GM21526 (cell line): ENCODE data around the gene BRD4.
"Not testable (repeated sequence)": the region's sequence is repeated elsewhere in the genome, so short reads cannot be mapped to it uniquely, and the experiment has no call there.

Source experiments
- ATAC-seq: cut with Tn5 transposase; IDR thresholded peaks from one replicate; pipeline ENCODE4 v1.9.1; 2021; ENCODE audit warnings: moderate library complexity; ENCODE audit not compliant: unreplicated experiment, low FRiP score

Gene BRD4

GRCh38 chr19:15363048-15363447 is 30.7 kb upstream of the BRD4 start:
- not testable (repeated sequence) for ATAC-seq

DNA sequence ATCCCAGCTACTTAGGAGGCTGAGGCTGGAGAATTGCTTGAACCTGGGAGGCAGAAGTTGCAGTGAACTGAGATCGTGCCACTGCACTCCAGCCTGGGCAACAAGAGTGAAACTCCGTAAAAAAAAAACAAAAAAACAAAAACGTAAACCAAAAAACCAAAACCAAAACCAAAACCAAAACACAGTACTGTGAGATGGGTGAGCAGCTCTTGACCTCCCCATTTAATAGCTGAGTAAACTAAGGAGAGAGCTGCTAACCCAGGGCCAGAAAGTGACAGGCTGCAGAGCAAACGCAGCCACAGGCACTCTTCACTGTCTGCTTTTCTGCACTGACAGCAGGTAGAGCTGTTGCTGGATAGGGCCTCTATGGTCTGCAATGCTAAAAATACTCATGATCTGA is 27.7 kb upstream of the BRD4 start:
- ATAC-seq, result not testable (repeated sequence)

DNA sequence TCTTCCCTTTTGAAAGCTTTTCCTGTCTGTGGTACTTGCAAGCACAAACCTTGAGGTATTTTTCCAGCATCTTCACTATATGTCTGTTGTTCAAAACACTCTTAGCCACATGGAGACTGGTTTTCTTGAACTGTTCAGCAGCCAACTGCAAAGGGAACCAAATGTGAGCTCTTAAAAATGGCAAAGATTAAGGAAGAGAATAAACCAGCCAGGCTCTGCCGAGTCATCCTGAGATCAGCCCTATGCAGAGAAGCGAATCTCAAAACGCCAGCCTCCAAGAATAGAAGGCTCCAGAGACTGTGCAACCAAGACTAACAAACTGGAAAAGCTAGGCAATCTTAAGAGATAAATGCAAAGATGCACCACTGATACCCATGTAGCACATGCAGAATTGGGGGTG is 26.6 kb upstream of the BRD4 start:
- ATAC-seq, result no peak

DNA sequence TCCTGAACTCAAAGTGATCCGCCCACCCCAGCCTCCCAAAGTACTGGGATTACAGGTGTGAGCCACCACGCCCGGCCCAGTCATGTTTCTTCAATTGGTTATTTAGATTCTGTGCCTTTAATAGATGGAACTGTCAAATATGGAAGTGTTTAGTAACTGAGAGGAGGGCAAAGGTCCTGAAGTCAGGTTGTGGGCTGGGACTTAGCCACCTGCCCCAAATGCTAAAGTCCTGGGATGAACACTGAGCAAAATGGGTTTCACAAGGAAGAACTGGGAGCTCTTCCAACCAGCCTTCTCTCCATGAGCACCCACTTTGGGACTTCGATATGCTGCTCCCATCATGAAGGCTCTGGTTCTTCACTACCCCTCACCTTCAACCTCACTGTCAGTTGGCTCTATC is 25.6 kb upstream of the BRD4 start:
- no peak for ATAC-seq

DNA sequence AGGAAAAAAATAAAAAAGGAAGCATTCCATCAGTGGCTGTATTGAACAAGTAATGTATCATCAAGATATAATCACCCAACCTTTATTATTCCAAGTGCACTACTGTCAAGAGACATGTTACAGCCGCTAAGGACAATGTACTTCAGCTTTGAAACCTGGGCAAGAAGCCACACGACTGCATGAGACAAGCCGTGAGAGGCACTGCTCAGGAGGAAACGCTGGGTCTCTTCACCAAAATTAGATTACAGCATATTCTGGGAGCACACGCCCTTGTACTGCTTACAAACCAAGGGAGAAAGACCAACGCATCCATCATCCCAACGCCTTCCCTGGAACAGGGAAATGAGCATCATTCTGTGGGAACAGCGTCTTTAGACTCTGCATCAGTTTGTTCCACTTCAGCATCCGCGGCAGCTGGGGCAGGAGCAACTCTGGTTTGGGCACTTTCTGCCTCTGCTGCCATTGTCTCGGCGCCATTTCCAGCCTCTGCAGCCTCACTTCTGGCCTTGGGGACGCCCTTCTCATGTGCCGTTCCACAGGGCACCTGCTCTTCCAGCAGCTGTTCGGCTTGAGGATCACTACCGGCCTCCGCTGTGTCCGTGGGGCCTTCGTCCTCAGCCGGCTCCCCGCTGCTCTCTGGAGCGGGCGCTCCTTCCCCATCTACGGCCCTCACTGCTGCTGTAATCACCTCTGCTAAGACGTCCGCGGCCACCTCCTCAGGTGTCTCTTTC is 22.4 kb upstream of the BRD4 start:
- ATAC-seq, result no peak

- no peak for ATAC-seq
Observed at GRCh38 chr19:15353908-15354307, 21.6 kb upstream of the BRD4 start.

DNA sequence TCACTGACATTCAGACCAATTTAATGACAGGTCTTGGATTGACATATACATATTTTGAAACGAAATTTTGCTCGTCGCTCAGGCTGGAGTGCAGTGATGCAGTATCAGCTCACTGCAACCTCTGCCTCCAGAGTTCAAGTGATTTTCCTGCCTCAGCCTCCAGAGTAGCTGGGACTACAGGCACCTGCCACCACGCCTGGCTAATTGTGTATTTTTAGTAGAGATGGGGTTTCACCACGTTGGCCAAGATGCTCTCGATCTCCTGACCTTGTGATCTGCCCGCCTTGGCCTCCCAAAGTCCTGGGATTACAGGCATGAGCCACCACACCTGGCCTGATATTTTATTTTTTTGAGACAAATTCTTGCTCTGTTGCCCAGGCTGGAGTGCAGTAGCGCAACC is 20.2 kb upstream of the BRD4 start:
- ATAC-seq, result not testable (repeated sequence)

GRCh38 chr19:15341328-15341727 is 9.0 kb upstream of the BRD4 start:
- ATAC-seq, result not testable (repeated sequence)

DNA sequence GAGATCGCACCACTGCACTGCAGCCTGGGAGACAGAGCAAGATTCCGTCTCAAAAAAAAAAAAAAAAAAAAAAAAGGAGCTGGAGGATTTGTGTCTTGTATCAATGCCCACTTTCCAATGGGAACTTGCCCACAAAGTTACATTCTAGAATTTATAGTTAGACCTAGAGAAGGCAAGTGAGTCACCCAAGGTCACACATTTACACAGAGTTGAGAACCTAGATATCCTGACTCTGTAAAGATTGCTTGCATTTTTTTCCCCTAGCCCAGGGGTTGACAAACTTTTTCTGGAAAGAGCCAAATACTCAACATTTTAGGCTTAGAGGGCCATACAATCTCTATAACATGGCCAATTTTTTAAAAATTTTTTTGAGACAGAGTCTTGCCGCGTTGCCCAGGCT is 7.7 kb upstream of the BRD4 start:
- ATAC-seq, result no peak

DNA sequence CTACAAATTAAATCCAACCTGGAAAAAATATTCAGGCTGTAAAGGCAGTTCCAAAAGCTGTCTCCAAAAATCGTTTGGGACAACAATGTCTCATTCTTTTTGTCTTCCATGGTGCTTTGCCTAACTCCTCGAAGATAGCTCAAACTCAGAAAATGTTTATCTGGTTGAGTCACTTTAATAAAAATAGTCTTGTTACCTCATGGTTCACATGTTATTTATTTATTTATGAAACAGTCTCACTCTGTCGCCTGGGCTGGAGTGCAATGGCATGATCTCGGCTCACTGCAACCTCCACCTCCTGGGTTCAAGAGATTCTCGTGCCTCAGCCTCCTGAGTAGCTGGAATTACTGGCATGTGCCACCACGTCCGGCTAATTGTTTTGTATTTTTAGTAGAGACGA is 4.9 kb upstream of the BRD4 start:
- ATAC-seq, result no peak

DNA sequence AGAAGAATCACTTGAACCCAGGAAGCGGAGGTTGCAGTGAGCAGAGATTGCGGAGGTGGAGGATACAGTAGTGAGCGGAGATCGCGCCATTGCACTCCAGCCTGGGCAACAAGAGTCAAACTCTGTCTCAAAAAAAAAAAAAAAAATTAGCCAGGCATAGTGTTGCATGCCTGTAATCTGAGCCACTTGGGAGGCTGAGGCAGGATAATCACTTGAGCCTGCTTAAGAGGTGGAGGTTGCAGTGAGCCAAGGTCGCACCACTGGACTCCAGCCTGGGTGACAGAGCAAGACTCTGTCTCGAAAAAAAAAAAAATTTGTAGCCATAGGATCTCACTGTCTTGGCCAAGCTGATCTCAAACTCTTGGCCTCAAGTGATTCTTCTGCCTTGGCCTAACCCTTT is 3.7 kb upstream of the BRD4 start:
- ATAC-seq, result not testable (repeated sequence)

GRCh38 chr19:15331419-15332310 is 674 bp downstream of the BRD4 start:
- ATAC-seq, result no peak

DNA sequence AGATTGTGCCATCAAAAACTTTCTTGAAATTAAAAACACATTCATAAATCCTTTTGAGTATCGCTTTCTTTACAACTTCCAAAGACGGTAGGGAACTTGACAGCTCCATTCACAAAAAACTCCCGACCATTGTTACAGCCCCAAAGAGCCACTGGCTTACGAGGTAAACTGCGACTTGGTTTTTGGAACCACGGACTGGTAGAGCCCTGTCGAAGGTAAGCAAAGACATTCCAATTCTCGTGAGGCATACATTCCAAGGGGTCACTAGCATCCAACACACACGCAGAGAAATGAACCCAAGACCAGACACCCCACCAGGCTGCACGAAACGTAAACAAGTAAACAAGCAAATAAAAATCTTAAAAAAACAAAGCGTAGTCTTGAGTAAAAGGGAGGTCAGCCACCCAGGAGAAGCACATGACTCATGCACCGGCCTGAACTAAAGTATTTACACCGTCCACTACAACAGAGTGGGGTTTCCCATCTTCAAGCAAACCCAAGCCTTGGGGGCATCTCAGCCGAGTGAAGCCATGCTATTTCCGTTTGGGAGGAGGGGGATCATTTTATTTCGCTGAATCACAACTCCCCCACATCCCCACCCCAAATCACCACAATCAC is 1.4 kb downstream of the BRD4 start:
- no peak for ATAC-seq

GRCh38 chr19:15328312-15328711 is 4.0 kb downstream of the BRD4 start:
- ATAC-seq, result no peak

DNA sequence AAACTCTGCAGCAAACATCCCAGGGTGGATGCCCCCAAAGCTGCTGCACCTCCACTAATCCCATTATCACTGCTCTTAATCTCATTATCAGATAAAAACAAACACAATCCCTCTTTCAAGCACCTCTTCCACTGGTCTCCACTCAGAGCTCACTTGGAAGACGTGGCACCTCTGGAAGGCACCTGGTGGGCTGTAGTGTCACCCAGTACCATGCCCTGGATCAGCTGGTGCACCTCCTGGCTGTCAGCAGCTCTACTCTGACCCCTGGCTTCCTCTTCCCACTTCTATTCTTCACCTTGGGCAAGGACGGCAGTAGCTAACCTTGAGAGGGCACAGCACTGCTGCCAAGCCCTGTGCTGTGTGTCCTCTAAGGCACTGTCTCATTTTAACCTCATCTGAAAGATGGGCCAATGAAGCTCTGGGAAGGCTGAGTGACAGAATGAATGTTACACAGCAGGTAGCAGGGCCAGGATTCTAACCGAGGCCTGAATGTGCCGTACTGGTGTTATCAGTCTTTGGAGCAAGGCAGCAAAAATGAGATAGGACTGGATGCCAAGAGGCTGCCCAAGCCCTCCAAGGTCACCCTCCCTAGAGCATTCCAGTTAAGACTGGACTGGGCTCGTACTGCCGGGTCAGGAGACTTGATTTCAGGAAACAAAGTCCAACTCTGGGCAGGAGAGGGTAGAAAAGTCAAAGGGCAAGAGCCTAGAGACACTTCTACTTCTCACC is 7.4 kb downstream of the BRD4 start:
- no peak for ATAC-seq

GRCh38 chr19:15323496-15324235 is 8.7 kb downstream of the BRD4 start:
- no peak for ATAC-seq

- no peak for ATAC-seq
Observed at GRCh38 chr19:15321739-15322138, 10.6 kb downstream of the BRD4 start.

- ATAC-seq, result no peak
Observed at GRCh38 chr19:15320116-15320515, 12.2 kb downstream of the BRD4 start.

DNA sequence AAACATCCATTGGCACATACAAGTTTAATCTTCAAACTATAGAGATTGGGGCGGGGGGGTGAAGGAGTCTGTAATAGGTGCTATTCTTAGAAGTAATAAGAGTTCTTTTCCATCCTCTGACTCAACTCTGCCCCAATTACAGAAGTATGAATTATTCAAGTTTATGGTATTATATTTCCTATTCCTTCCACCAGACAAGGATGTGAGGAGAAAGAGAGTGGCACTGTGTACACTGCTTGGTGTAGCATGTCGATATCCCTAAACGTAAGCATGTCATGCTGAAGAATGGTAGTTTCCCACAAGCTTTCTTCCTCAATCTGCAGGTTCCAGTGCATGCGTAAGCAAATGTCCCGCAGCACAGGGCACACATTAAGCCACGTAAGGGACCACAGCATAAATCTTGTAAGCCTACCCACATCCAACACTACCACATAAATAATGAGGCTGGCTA is 14.1 kb downstream of the BRD4 start:
- no peak for ATAC-seq
